ENCODE results near the gene IL32. TPM values are rescaled to one million over a fixed set of nuclear protein-coding genes. Genes with fewer than 3 reads are reported as not detected.

Gene IL32
- total and polyA plus RNA-seq, 5 experiments from 2014 or later: 363 to 2,118 (median 1,686) TPM

DNA sequence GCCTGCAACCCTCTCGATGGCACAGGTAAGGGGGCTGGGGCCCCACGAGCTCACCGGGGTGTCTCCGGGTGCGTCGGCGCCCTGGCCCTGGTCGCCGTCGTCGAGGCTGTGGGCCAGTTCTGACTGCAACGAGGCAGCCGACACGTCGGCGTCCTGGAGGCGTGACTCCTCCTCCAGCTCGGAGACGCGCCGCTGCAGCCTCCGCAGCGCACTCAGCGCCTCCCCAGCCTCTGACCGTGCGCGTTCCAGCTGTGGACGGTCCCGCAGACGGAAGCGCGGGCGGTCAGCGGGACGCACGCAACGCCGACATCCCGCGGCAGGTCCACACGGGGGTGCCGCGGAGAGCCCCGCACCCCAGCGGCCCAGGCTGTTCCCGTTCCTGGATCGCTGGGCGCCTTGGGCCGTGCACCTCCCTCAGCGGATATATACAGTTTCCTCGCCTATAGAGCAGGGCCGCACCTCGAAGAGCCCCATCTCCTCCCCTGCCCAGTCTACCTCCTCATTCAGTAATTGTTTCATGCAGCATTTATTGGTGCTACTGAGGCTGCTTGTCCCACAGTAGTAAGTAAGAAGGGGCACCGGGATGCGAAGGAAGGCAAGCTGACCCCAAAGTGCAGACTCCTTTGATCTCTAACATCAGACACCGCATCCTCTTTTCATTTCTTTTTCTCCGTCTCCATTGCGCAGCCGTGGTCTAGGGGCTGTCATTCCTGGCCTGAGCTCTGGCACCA, 35.8 kb upstream of the IL32 start:
- H3K27me3 Mint-ChIP-seq: peaks cover 24 to 60% (median 34%) of the 10 kb centered on the region in 5 donors
- DNase-seq (peak in 1 of 10 donors; percentile 39), ATAC-seq (peak; percentile 30 to 32)
- H3K9me3 Mint-ChIP-seq: no peaks in the 10 kb centered on the region
- H3K36me3 Mint-ChIP-seq: peaks cover 0 to 16% (median 0%) of the 10 kb centered on the region in 3 donors
- peak overlapping the region in 3 of 10 donors; percentile 52 to 60 (median 52) for H3K27ac Mint-ChIP-seq
- H3K4me3 Mint-ChIP-seq: peak overlapping the region; percentile 31 to 83 (median 70)
- POLR2A ChIA-PET: interaction anchor here (1.0 to 15.2 kb wide), 11 partner anchors 8 to 129 kb away, joined by 3 to 170 read pairs (median 4); partner anchors contain the start of genes CLDN9, MMP25, TNFRSF12A and ZNF213
- peaks cover 11 to 31% (median 30%) of the 10 kb centered on the region in 4 donors for H3K4me1 Mint-ChIP-seq

DNA sequence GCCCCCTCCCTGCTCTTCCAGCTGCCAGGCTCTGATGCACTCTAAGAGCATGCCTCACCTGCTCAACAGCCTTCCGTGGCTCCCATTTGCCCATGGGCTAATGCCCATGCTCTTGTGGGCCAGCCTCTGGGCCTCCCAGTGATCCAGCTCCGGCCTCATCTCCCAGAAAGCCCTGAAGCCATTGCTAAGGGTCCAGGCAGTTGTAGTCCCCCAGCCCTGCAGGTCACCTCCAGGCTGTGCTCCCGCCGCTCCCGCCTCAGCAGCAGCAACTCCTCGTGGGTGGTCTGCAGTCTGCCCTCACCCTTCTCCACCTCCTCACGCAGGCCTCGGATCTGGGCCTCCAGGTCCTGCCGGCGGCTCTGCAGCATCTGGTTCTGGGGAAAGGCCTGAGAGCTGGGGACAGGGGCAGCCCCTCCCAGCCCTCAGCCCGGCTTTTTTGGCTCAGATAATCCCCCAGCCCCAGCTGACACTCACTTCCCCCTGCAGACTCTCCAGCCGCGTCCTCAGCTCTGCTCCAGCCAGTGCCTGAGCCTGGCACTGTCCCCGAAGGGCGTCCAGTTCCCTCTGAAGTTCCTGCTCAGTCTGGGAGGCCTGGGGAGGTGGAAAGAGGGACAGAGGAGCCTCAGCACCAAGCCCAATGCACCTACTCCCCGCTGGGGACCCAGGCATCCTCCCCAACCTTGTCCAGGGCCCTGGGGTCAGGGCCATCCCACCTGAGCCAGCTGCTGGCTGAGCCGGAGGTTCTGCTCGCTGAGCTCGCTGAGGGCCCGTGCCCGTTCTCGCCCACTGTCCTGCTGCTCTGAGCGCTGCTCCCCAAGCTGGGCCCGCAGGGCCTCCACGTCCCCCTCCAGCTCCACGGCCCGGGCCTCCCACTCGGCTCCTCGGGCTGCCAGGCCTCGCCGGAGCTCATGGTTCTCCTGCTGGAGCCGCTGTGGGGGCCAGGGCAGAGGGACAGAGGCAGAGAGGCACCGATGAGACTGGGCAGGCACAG, 34.9 kb upstream of the IL32 start:
- Mint-ChIP-seq H3K4me3 (peak overlapping the region; percentile 31 to 83 (median 70)), H3K4me1 (peaks cover 11 to 34% (median 26%) of the 10 kb centered on the region in 4 donors), H3K27ac (peak overlapping the region in 2 of 10 donors; percentile 52 to 60), H3K9me3 (no peaks in the 10 kb centered on the region), H3K36me3 (peaks cover 0 to 16% (median 0%) of the 10 kb centered on the region in 3 donors), H3K27me3 (peaks cover 28 to 69% (median 37%) of the 10 kb centered on the region in 5 donors)
- ATAC-seq (no peak), DNase-seq (no peak)
- POLR2A ChIA-PET: interaction anchor here (0.6 to 15.2 kb wide), 9 partner anchors 10 to 98 kb away, joined by 3 to 170 read pairs (median 5); partner anchors contain the start of genes CLDN9 and TNFRSF12A

GRCh38 chr16:3032624-3033023, 32.8 kb upstream of the IL32 start:
- DNase-seq (no peak), ATAC-seq (no peak)
- Mint-ChIP-seq H3K27ac (no peak overlapping the region), H3K4me3 (no peak overlapping the region), H3K4me1 (peaks cover 15 to 40% (median 29%) of the 10 kb centered on the region in 4 donors), H3K9me3 (no peaks in the 10 kb centered on the region), H3K27me3 (peaks cover 34 to 85% (median 43%) of the 10 kb centered on the region in 5 donors), H3K36me3 (peaks cover 0 to 2% (median 0%) of the 10 kb centered on the region in 3 donors)
- POLR2A ChIA-PET: interaction anchor here (0.9 to 15.2 kb wide), 8 partner anchors 9 to 99 kb away, joined by 3 to 170 read pairs (median 6); partner anchors contain the start of genes CLDN9, HCFC1R1, THOC6 and TNFRSF12A

GRCh38 chr16:3035289-3035971, 30.0 kb upstream of the IL32 start:
- ATAC-seq (no peak), DNase-seq (no peak)
- peaks cover 0 to 2% (median 0%) of the 10 kb centered on the region in 3 donors for H3K36me3 Mint-ChIP-seq
- peak overlapping the region in 4 of 10 donors; percentile 26 to 50 (median 42) for H3K4me3 Mint-ChIP-seq
- H3K9me3 Mint-ChIP-seq: no peaks in the 10 kb centered on the region
- no peak overlapping the region for H3K27ac Mint-ChIP-seq
- H3K4me1 Mint-ChIP-seq: peaks cover 6 to 15% (median 13%) of the 10 kb centered on the region in 4 donors
- H3K27me3 Mint-ChIP-seq: peaks cover 32 to 92% (median 55%) of the 10 kb centered on the region in 5 donors
- POLR2A ChIA-PET: interaction anchor here (1.0 to 1.3 kb wide), 3 partner anchors 10 to 67 kb away, joined by 3 to 5 read pairs (median 3); partner anchors contain the start of gene MMP25

DNA sequence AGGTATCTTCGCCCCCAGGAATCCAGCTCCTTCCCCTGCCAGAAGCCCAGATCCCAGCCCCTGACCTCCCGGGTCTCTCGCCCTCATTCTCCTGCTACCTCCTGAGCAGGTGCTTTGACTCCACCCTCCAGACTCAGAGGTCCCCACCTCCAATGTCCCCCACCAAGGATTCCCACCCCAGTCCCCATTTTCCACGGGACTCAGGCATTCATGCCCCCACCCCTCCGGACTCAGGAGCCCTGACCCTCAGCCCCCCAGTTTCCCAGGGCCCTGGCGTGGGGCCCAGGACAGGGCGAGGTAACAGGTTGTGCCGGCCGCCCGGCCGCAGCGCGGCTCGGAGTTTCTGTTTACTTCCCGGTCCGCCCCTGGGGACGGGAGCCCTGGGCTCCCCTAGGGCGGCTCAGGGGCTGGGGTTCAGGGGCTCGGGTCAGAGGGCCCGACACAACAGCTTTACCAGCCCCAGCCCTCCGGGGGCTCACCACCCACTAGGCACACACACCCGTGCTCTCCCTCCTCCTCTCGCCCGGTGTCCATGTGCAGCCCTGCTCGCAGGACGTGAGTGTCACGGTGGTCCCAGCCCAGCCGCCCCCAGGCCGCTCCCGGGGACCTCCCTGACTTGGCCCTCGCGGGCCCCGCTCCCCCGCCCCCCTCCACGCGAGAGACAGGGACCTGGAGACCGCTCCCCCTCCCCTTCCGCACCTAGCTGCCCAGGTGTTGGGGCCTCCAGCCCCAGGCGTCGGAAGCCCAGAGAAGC, 29.3 kb upstream of the IL32 start:
- POLR2A ChIA-PET: interaction anchor here (0.6 to 1.3 kb wide), 3 partner anchors 10 to 19 kb away, joined by 3 to 5 read pairs (median 3); partner anchors contain the start of gene MMP25
- H3K9me3 Mint-ChIP-seq: no peaks in the 10 kb centered on the region
- H3K27ac Mint-ChIP-seq: peak overlapping the region in 2 of 10 donors; percentile 59 to 62

GRCh38 chr16:3036726-3037315, 28.6 kb upstream of the IL32 start, which contains the start of gene BICDL2:
BICDL2 (minus strand) TSS chr16:3036944; CDS start chr16:3035496, 1,448 bp downstream.
- ATAC-seq (peak; percentile 38 to 51), DNase-seq (no peak)
- H3K36me3 Mint-ChIP-seq: peaks cover 0 to 2% (median 0%) of the 10 kb centered on the region in 3 donors
- H3K27me3 Mint-ChIP-seq: peaks cover 30 to 87% (median 53%) of the 10 kb centered on the region in 5 donors
- POLR2A ChIA-PET: interaction anchor here (0.6 to 2.1 kb wide), 4 partner anchors 8 to 228 kb away, joined by 3 to 8 read pairs (median 3); no protein-coding TSS in a partner anchor
- H3K4me3 Mint-ChIP-seq: peak within 1 kb of the TSS; percentile 8 to 70 (median 54)
- H3K9me3 Mint-ChIP-seq: no peaks in the 10 kb centered on the region
- peaks cover 6 to 13% (median 12%) of the 10 kb centered on the region in 4 donors for H3K4me1 Mint-ChIP-seq
- peak within 1 kb of the TSS in 3 of 10 donors; percentile 14 to 62 (median 59) for H3K27ac Mint-ChIP-seq

More for the DNA sequence above, 29.3 kb upstream of the IL32 start:
- no peak for DNase-seq
- Mint-ChIP-seq H3K4me3 (peak overlapping the region in 6 of 10 donors; percentile 22 to 50 (median 32)), H3K27me3 (peaks cover 32 to 89% (median 55%) of the 10 kb centered on the region in 5 donors), H3K4me1 (peaks cover 6 to 14% (median 12%) of the 10 kb centered on the region in 4 donors), H3K36me3 (peaks cover 0 to 2% (median 0%) of the 10 kb centered on the region in 3 donors)
- ATAC-seq: peak; percentile 18 to 31

- POLR2A ChIA-PET: interaction anchor here (0.6 to 2.1 kb wide), 2 partner anchors 10 to 1264 kb away, joined by 3 to 8 read pairs; no protein-coding TSS in a partner anchor
- Mint-ChIP-seq H3K27ac (peak overlapping the region in 1 of 10 donors; percentile 59), H3K27me3 (peaks cover 22 to 82% (median 48%) of the 10 kb centered on the region in 5 donors), H3K9me3 (no peaks in the 10 kb centered on the region), H3K4me1 (peaks cover 4 to 13% (median 12%) of the 10 kb centered on the region in 4 donors), H3K36me3 (peaks cover 0 to 2% (median 0%) of the 10 kb centered on the region in 3 donors), H3K4me3 (peak overlapping the region in 2 of 10 donors; percentile 24 to 36)
- ATAC-seq (no peak), DNase-seq (no peak)
Observed at GRCh38 chr16:3038256-3038655, 27.2 kb upstream of the IL32 start.

DNA sequence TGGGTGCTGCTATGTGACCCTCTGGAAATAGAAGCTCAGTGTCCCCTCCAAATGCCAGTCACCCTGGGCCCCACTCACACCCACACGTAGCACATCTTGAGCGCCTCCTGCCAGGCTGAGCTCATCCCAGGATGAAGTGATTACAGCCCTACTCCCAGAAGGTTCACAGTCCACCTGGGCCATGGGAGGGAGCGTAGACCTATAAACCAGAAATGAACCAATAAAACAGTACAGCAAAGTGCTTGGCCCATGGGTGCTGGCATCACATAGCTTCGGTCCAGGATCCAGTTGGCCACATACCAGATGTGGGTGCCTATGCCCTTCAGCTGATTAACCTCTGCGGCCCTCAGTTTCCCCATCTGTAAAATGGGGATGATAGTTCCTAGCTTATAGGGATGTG, 26.5 kb upstream of the IL32 start:
- POLR2A ChIA-PET: interaction anchor here (0.6 to 2.1 kb wide), 3 partner anchors 9 to 28 kb away, joined by 3 to 8 read pairs (median 5); no protein-coding TSS in a partner anchor
- DNase-seq (no peak), ATAC-seq (no peak)
- Mint-ChIP-seq H3K4me1 (peaks cover 4 to 13% (median 12%) of the 10 kb centered on the region in 4 donors), H3K36me3 (peaks cover 0 to 2% (median 0%) of the 10 kb centered on the region in 3 donors), H3K9me3 (no peaks in the 10 kb centered on the region), H3K27me3 (peaks cover 18 to 82% (median 47%) of the 10 kb centered on the region in 5 donors), H3K27ac (no peak overlapping the region), H3K4me3 (no peak overlapping the region)

GRCh38 chr16:3042376-3042775, 23.1 kb upstream of the IL32 start:
- peaks cover 0 to under 1% (median 0%) of the 10 kb centered on the region in 3 donors for H3K36me3 Mint-ChIP-seq
- POLR2A ChIA-PET: interaction anchor here (0.6 to 1.9 kb wide), 2 partner anchors 11 to 64 kb away, joined by 6 read pairs; no protein-coding TSS in a partner anchor
- peaks cover 7 to 62% (median 43%) of the 10 kb centered on the region in 5 donors for H3K27me3 Mint-ChIP-seq
- H3K27ac Mint-ChIP-seq: no peak overlapping the region
- no peak overlapping the region for H3K4me3 Mint-ChIP-seq
- peaks cover 3 to 18% (median 14%) of the 10 kb centered on the region in 4 donors for H3K4me1 Mint-ChIP-seq
- ATAC-seq: no peak
- no peak for DNase-seq
- H3K9me3 Mint-ChIP-seq: no peaks in the 10 kb centered on the region

DNA sequence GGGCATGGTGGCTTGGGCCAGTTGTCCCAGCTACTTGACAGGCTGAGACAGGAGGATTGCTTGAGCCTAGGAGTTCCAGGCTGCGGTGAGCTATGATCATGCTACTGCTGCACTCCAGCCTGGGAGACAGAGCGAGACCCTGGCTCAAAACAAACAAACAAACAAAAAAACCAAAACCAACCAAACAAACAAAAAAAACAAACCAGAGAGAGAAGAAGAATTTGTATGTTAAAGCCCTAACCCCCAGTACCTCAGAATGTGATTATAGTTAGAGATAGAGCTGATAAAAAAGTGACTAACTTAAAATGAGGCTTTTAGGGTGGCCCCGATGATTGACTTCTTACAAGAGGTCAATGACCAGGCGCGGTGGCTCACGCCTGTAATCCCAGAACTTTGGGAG, 20.7 kb upstream of the IL32 start:
- peak overlapping the region; percentile 71 to 87 (median 78) for H3K4me3 Mint-ChIP-seq
- no peak for DNase-seq
- H3K9me3 Mint-ChIP-seq: no peaks in the 10 kb centered on the region
- no peak for ATAC-seq
- H3K36me3 Mint-ChIP-seq: no peaks in the 10 kb centered on the region
- peak overlapping the region in 3 of 10 donors; percentile 40 to 52 (median 49) for H3K27ac Mint-ChIP-seq
- H3K27me3 Mint-ChIP-seq: peaks cover 0 to 39% (median 29%) of the 10 kb centered on the region in 5 donors
- POLR2A ChIA-PET: interaction anchor here (0.9 to 1.7 kb wide), 4 partner anchors 10 to 90 kb away, joined by 3 to 6 read pairs (median 4); partner anchors contain the start of gene ZNF213
- H3K4me1 Mint-ChIP-seq: peaks cover 11 to 24% (median 20%) of the 10 kb centered on the region in 4 donors
